Ovary (tissue), 9 donors: ENCODE data around the gene CCDC85B. TPM values are rescaled to one million over a fixed set of nuclear protein-coding genes. Genes with fewer than 3 reads are reported as not detected.

Source experiments
- DNase-seq, 5 donors: peaks; one replicate each; pipeline ENCODE4 v3.0.0-alpha.2; 2019 to 2020
- H3K27ac ChIP-seq, 2 donors: fragments of 200-600 bp; one replicate each; pipeline versions ENCODE4 v1.5.1 to v1.8.0; 2019 to 2022
- H3K27me3 ChIP-seq: fragments of 200-600 bp; one replicate; pipeline ENCODE4 v1.8.0; 2022
- H3K36me3 ChIP-seq: fragments of 200-600 bp; sonication (generic); one replicate; pipeline ENCODE4 v1.5.1; 2019
- H3K4me1 ChIP-seq: one replicate; pipeline ENCODE4 v1.8.1; 2013; ENCODE audit warnings: mild to moderate bottlenecking, moderate library complexity; ENCODE audit not compliant: insufficient read depth
- H3K4me3 ChIP-seq: fragments of 200-600 bp; sonication (generic); one replicate; pipeline ENCODE4 v1.5.1; 2017
- H3K9me3 ChIP-seq, 2 donors: fragments of 200-600 bp in 1 of 2; sonication (generic) in 1 of 2; one replicate each; pipeline versions ENCODE4 v1.5.1 to v1.8.1; 2013 to 2019; ENCODE audit warnings: mild to moderate bottlenecking in 1 of 2, moderate library complexity in 1 of 2
- CTCF ChIP-seq, 3 donors: fragments of 450-650 bp in 2 of 3; fragments of 200-600 bp in 1 of 3; IDR thresholded peaks; one replicate each; pipeline versions ENCODE4 v1.5.1 to v1.8.0; 2016 to 2022; ENCODE audit warnings: antibody characterized with exemption in 3 of 3, mild to moderate bottlenecking in 1 of 3
- EP300 ChIP-seq: sonication (generic); formaldehyde crosslinking; IDR thresholded peaks from one replicate; pipeline ENCODE4 v1.6.1; 2017; ENCODE audit warnings: antibody characterized with exemption
- POLR2A ChIP-seq: fragments of 450-650 bp; IDR thresholded peaks from one replicate; pipeline ENCODE4 v1.6.1; 2017; ENCODE audit warnings: antibody characterized with exemption, mild to moderate bottlenecking, moderate library complexity
- WGBS, 3 donors: extraction: QIAGEN DNeasy Blood & Tissue Kit in 1 of 3; methylation state at CpG; one replicate each; pipeline versions ENCODE4 v1.1.5 to v1.1.7; 2013 to 2017; 5-methylcytosine and 5-hydroxymethylcytosine counted together
- intact Hi-C, 4 donors: fragments of 100-400 bp; cut with DNase I; formaldehyde crosslinking; loops; one replicate each; pipeline versions ENCODE4 v1.11.0 to v1.15.1; 2022 to 2023
- polyA plus RNA-seq, 2 donors: library from polyadenylated mRNA; stranded (reverse); fragments of 200-250 nt in 1 of 2; fragments of 350-450 nt in 1 of 2; fragmentation: Illumina TruSeq in 1 of 2; extraction: RNeasy Lipid Tissue Mini Kit (QIAGEN cat#74804) in 1 of 2; gene quantifications; one replicate each; pipeline ENCODE4 v1.2.3, GENCODE V29; 2013 to 2014
- total RNA-seq, 7 donors: library from RNA; depleted of rRNA in 2 of 7; stranded (reverse); fragments of >200 nt in 2 of 7; fragmentation: NEBNext Ultra II Directional in 3 of 7; extraction: Animal tissue kit (Norgen Biotek cat#: 25700) in 3 of 7; gene quantifications; one replicate each; pipeline versions ENCODE4 v1.1.0 to v1.2.4, GENCODE V29; 2016 to 2023
- donor health status: DM: no; HTN: no; CAD: no; lungs with moderate emphysema.
- donor health status: DM: no; HTN: no; CAD: no.
- donor health status: Bipolar disorder and iron deficiency.
- donor health status: DM: yes; HTN: yes; CAD: no.
- donor health status: DM: no; HTN: no; CAD: no.
- donor health status: DM: yes; HTN: yes; CAD: no.

Gene CCDC85B
- total and polyA plus RNA-seq, 9 donors = 31.5 to 85.0 (median 55.6) TPM; not detected in 1

- 84 to 94% (median 86%) methylated on average over 6 of the region's 6 CpGs for WGBS, 3 donors
- H3K4me1 ChIP-seq = peaks cover 5% of the 10 kb centered on the region
- no peaks in the 10 kb centered on the region for H3K27me3 ChIP-seq
- intact Hi-C loops = no loop called here
- no peaks in the 10 kb centered on the region for H3K36me3 ChIP-seq
- TF ChIP-seq CTCF (IDR thresholded peaks at IDR 0.05) (no peak), POLR2A (no peak), EP300 (no peak)
- no peak overlapping the region for H3K27ac ChIP-seq
- H3K9me3 ChIP-seq = no peaks in the 10 kb centered on the region
- H3K4me3 ChIP-seq = no peak overlapping the region
- peak in 1 of 5 donors; percentile 27 for DNase-seq
These were observed 37.1 kb upstream of the CCDC85B start for GRCh38 chr11:65853246-65853979.

- no peak overlapping the region for H3K27ac ChIP-seq
- H3K9me3 ChIP-seq = no peaks in the 10 kb centered on the region
- DNase-seq = peak in 1 of 5 donors; percentile 26
- peaks cover 5% of the 10 kb centered on the region for H3K4me1 ChIP-seq
- intact Hi-C loops = no loop called here
- no peaks in the 10 kb centered on the region for H3K36me3 ChIP-seq
- TF ChIP-seq EP300 = no peak
- no peak for TF ChIP-seq POLR2A
- no peak for TF ChIP-seq CTCF (IDR thresholded peaks at IDR 0.05)
- 85 to 98% (median 89%) methylated on average over 4 of the region's 4 CpGs for WGBS, 3 donors
- no peaks in the 10 kb centered on the region for H3K27me3 ChIP-seq
- H3K4me3 ChIP-seq = no peak overlapping the region
These were observed 36.3 kb upstream of the CCDC85B start for GRCh38 chr11:65854161-65854592.

- TF ChIP-seq CTCF (IDR thresholded peaks at IDR 0.05) (no peak), EP300 (no peak), POLR2A (no peak)
- H3K9me3 ChIP-seq = no peaks in the 10 kb centered on the region
- H3K36me3 ChIP-seq = no peaks in the 10 kb centered on the region
- no peak overlapping the region for H3K27ac ChIP-seq
- H3K4me1 ChIP-seq = peaks cover 4% of the 10 kb centered on the region
- DNase-seq = peak; percentile 19 to 54 (median 47)
- H3K4me3 ChIP-seq = no peak overlapping the region
- 60 to 63% (median 62%) methylated on average over 15 of the region's 15 CpGs for WGBS, 3 donors
- intact Hi-C loops = no loop called here
- H3K27me3 ChIP-seq = no peaks in the 10 kb centered on the region
These were observed 35.3 kb upstream of the CCDC85B start for GRCh38 chr11:65854852-65855837.

- intact Hi-C loops = no loop called here
- no peaks in the 10 kb centered on the region for H3K36me3 ChIP-seq
These were observed 34.5 kb upstream of the CCDC85B start for GRCh38 chr11:65855927-65856363.

More at GRCh38 chr11:65855927-65856363, 34.5 kb upstream of the CCDC85B start:
- peaks cover 4% of the 10 kb centered on the region for H3K4me1 ChIP-seq
- no peaks in the 10 kb centered on the region for H3K27me3 ChIP-seq
- DNase-seq = peak in 1 of 5 donors; percentile 23
- no peak for TF ChIP-seq POLR2A
- no peak for TF ChIP-seq CTCF (IDR thresholded peaks at IDR 0.05)
- no peak for TF ChIP-seq EP300
- no peaks in the 10 kb centered on the region for H3K9me3 ChIP-seq
- no peak overlapping the region for H3K4me3 ChIP-seq
- 75 to 85% (median 82%) methylated on average over 15 of the region's 15 CpGs for WGBS, 3 donors
- H3K27ac ChIP-seq = no peak overlapping the region
